Measurements from ENCODE around the gene EGLN2. TPM values are rescaled to one million over a fixed set of nuclear protein-coding genes. Genes with fewer than 3 reads are reported as not detected.

Gene EGLN2
- total and polyA plus RNA-seq, 10 of the 15 experiments (the other 5 are each of a cell fraction or from before 2014, with no cell fraction given): 8.6 to 93.0 (median 66.8) TPM

GRCh38 chr19:40758491-40758890, 40.5 kb upstream of the EGLN2 start:
- H3K79me2 ChIP-seq (ENCODE audit: control insufficient read depth, insufficient read depth, low read length): peaks cover 51% of the 10 kb centered on the region
- POLR2A ChIA-PET: interaction anchor here (0.7 to 2.2 kb wide), 4 partner anchors 17 to 47 kb away, joined by 3 to 18 read pairs (median 6); partner anchors contain the start of genes MIA and RAB4B

More at GRCh38 chr19:40758491-40758890, 40.5 kb upstream of the EGLN2 start:
- in situ Hi-C loops (cut with MboI) (no loop called here), intact Hi-C loops (cut with micrococcal nuclease; ENCODE audit: unreplicated experiment) (no loop called here)
- peaks cover 19% of the 10 kb centered on the region for H3K4me1 ChIP-seq (ENCODE audit: control insufficient read depth, insufficient read depth, low read length)
- ChIA-PET RAD21 (ENCODE audit: unreplicated experiment) (interaction anchor here (0.7 to 16.3 kb wide), 2 partner anchors 9 to 18 kb away, joined by 3 to 291 read pairs; partner anchors contain the start of genes MIA and RAB4B), SMC1A (ENCODE audit: uncharacterized antibody, unreplicated experiment) (interaction anchor here (0.9 to 13.2 kb wide), 3 partner anchors 15 to 58 kb away, joined by 3 to 256 read pairs (median 3); partner anchors contain the start of genes MIA and RAB4B), CTCF (interaction anchor here (0.7 to 2.1 kb wide), 6 partner anchors 11 to 46 kb away, joined by 3 to 8 read pairs (median 4); partner anchors contain the start of genes EGLN2, MIA and RAB4B)
- 95% methylated on average over 3 of the region's 3 CpGs for WGBS (ENCODE audit: insufficient coverage, insufficient replicate concordance, low lambda C conversion rate, missing lambda C conversion rate)
- TSS peak; percentile 34 for BruUV-seq (replicated peaks)
- no peak for ATAC-seq
- peaks cover 38 to 62% of the 10 kb centered on the region in 2 experiments for H3K36me3 ChIP-seq (ENCODE audit: control insufficient read depth in 2 of 2, insufficient read depth in 2 of 2, low read length in 1 of 2)
- no peak overlapping the region for H3K9ac ChIP-seq (ENCODE audit: control insufficient read depth, insufficient read depth, low read length)
- no peak overlapping the region for H3K4me2 ChIP-seq (ENCODE audit: control insufficient read depth, insufficient read depth)
- no peaks in the 10 kb centered on the region for H3K9me3 ChIP-seq (replicated peaks; ENCODE audit: control insufficient read depth, insufficient read depth, low read length)
- no peak overlapping the region for H3K4me3 ChIP-seq
- H3K27ac ChIP-seq (ENCODE audit: control insufficient read depth, insufficient read depth): no peak overlapping the region
- no peaks in the 10 kb centered on the region for H3K27me3 ChIP-seq (replicated peaks in 1 of 2; ENCODE audit: control insufficient read depth in 2 of 2, insufficient read depth in 2 of 2, low read length in 1 of 2)
- TF ChIP-seq MEF2A (IDR thresholded peaks at IDR 0.05; ENCODE audit: insufficient read depth, low read depth, low read length) (no peak), BCL11A (IDR thresholded peaks at IDR 0.05; ENCODE audit: low read depth, low read length) (no peak), NR2C1 (IDR thresholded peaks at IDR 0.05) (no peak), TCF12 (IDR thresholded peaks at IDR 0.05; ENCODE audit: low read depth, low read length) (no peak), SRF (IDR thresholded peaks at IDR 0.05; ENCODE audit: low read depth in 2 of 2, low read length in 2 of 2) (no peak), ZNF207 (IDR thresholded peaks at IDR 0.05; ENCODE audit: borderline replicate concordance) (no peak), MTA3 (IDR thresholded peaks at IDR 0.05; ENCODE audit: borderline replicate concordance, low read length) (no peak), WRNIP1 (IDR thresholded peaks at IDR 0.05; ENCODE audit: borderline replicate concordance, low read depth, low read length) (no peak), YY1 (IDR thresholded peaks at IDR 0.05; ENCODE audit: low read depth, low read length) (no peak)
- TF ChIP-seq, protein P1, sequence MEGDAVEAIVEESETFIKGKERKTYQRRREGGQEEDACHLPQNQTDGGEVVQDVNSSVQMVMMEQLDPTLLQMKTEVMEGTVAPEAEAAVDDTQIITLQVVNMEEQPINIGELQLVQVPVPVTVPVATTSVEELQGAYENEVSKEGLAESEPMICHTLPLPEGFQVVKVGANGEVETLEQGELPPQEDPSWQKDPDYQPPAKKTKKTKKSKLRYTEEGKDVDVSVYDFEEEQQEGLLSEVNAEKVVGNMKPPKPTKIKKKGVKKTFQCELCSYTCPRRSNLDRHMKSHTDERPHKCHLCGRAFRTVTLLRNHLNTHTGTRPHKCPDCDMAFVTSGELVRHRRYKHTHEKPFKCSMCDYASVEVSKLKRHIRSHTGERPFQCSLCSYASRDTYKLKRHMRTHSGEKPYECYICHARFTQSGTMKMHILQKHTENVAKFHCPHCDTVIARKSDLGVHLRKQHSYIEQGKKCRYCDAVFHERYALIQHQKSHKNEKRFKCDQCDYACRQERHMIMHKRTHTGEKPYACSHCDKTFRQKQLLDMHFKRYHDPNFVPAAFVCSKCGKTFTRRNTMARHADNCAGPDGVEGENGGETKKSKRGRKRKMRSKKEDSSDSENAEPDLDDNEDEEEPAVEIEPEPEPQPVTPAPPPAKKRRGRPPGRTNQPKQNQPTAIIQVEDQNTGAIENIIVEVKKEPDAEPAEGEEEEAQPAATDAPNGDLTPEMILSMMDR (IDR thresholded peaks at IDR 0.05 in 2 of 3, conservative IDR thresholded peaks at IDR 0.05 in 1 of 3; ENCODE audit: control insufficient read depth in 2 of 3, extremely low read depth in 1 of 3, insufficient read depth in 1 of 3, low read depth in 3 of 3, low read length in 3 of 3): no peak
- peaks cover 16% of the 10 kb centered on the region for H4K20me1 ChIP-seq (ENCODE audit: control insufficient read depth, insufficient read depth)
- no peak for DNase-seq (ENCODE audit: low read depth, low spot score)
- H2AFZ ChIP-seq (ENCODE audit: control insufficient read depth, low read depth, low read length): no peak overlapping the region
- no peak for FAIRE-seq
